PC-9 (cell line): ENCODE results near the gene ADORA1.

ENCODE experiments used
- EZH2 ChIP-seq: fragments of 200-600 bp; sonication (generic); IDR thresholded peaks from 2 replicates; pipeline ENCODE4 v1.8.0; 2017; ENCODE audit warnings: antibody characterized with exemption, low read depth
- TF ChIP-seq, protein P1 (sequence below): fragments of 200-600 bp; sonication (generic); conservative IDR thresholded peaks from 2 replicates; pipeline ENCODE4 v1.6.1; 2017; ENCODE audit warnings: mixed run types, antibody characterized with exemption, mild to moderate bottlenecking, moderate library complexity

DNA sequence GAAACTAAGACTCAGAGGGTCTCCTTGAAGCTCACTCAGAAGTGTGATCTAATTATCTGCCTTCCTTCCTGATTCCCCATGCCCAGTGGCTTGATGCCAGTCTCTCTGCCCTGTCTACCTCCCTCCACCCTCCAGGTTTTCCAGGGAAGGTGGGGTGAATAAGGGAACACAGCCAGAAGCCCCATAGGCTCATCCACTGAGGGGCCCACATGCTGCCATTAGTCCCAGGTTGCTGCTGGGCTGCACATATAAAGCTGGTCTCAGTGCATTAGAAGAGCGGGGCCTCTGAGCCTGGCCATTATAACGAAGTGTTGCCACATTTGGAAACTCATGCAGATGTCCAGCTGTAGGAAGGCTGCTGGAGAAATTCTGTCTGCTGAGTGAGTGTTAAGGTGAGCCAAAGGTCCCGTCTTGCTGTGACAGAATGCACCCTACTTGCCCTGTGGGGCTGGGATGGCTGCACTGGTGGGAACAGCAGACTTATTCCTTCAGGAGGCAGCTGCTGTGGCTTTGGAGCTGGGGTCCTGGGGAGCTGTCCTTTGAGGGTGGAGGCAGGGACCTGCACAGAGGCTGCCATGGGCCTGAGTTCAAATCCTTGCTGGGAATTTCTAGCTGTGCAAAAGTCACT lies 2.9 kb downstream of the ADORA1 start:
- TF ChIP-seq, protein P1, sequence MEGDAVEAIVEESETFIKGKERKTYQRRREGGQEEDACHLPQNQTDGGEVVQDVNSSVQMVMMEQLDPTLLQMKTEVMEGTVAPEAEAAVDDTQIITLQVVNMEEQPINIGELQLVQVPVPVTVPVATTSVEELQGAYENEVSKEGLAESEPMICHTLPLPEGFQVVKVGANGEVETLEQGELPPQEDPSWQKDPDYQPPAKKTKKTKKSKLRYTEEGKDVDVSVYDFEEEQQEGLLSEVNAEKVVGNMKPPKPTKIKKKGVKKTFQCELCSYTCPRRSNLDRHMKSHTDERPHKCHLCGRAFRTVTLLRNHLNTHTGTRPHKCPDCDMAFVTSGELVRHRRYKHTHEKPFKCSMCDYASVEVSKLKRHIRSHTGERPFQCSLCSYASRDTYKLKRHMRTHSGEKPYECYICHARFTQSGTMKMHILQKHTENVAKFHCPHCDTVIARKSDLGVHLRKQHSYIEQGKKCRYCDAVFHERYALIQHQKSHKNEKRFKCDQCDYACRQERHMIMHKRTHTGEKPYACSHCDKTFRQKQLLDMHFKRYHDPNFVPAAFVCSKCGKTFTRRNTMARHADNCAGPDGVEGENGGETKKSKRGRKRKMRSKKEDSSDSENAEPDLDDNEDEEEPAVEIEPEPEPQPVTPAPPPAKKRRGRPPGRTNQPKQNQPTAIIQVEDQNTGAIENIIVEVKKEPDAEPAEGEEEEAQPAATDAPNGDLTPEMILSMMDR: no peak
- TF ChIP-seq EZH2: no peak
